IgD-negative memory B cell (primary cell): ENCODE measurements around the gene FAM89A. TPM values are rescaled to one million over a fixed set of nuclear protein-coding genes. Genes with fewer than 3 reads are reported as not detected.
A peak's percentile ranks its signal among the peaks of the same experiment; 100 is the strongest.
"Not testable (repeated sequence)": the region's sequence is repeated elsewhere in the genome, so short reads cannot be mapped to it uniquely, and the experiment has no call there.

Source experiments
- H3K27ac Mint-ChIP-seq, 3 donors: one replicate each; pipeline ENCODE4 v1.8.0; 2020 to 2022; ENCODE audit warnings: mild to moderate bottlenecking in 3 of 3, mixed read lengths in 3 of 3, moderate library complexity in 1 of 3
- H3K27me3 Mint-ChIP-seq: one replicate; pipeline ENCODE4 v1.8.0; 2021; ENCODE audit warnings: mixed read lengths
- H3K36me3 Mint-ChIP-seq: one replicate; pipeline ENCODE4 v1.8.0; 2020; ENCODE audit warnings: mild to moderate bottlenecking, mixed read lengths
- H3K4me1 Mint-ChIP-seq, 3 donors: one replicate each; pipeline ENCODE4 v1.8.0; 2020 to 2022; ENCODE audit warnings: mixed read lengths in 3 of 3, mild to moderate bottlenecking in 1 of 3
- H3K4me3 Mint-ChIP-seq, 4 donors: one replicate each; pipeline ENCODE4 v1.8.0; 2020 to 2022; ENCODE audit warnings: mild to moderate bottlenecking in 4 of 4, mixed read lengths in 4 of 4, moderate library complexity in 3 of 4
- H3K9me3 Mint-ChIP-seq, 3 donors: one replicate each; pipeline ENCODE4 v1.8.0; 2020 to 2021; ENCODE audit warnings: mixed read lengths in 3 of 3, mild to moderate bottlenecking in 1 of 3
- polyA plus RNA-seq: library from polyadenylated mRNA; unstranded; fragments of 300-500 nt; fragmentation: Illumina TruSeq; gene quantifications from one replicate; pipeline ENCODE4 v1.2.3, GENCODE V29; 2021

Gene FAM89A
- polyA plus RNA-seq, 1 donor from 2014 or later, result 6.9 TPM

- Mint-ChIP-seq H3K9me3 (no peaks in the 10 kb centered on the region), H3K4me3 (no peak overlapping the region), H3K27ac (no peak overlapping the region), H3K4me1 (peaks cover 0 to 2% (median 0%) of the 10 kb centered on the region in 3 donors), H3K27me3 (no peaks in the 10 kb centered on the region), H3K36me3 (peaks cover 6% of the 10 kb centered on the region)
These were observed 10.2 kb downstream of the FAM89A start for GRCh38 chr1:231029841-231030240.

- not testable (repeated sequence) for H3K4me3 Mint-ChIP-seq, H3K4me1 Mint-ChIP-seq, H3K27ac Mint-ChIP-seq, H3K9me3 Mint-ChIP-seq, H3K27me3 Mint-ChIP-seq, H3K36me3 Mint-ChIP-seq
These were observed 10.8 kb downstream of the FAM89A start for GRCh38 chr1:231029247-231029646.

- Mint-ChIP-seq H3K27ac (no peak overlapping the region), H3K9me3 (no peaks in the 10 kb centered on the region), H3K27me3 (no peaks in the 10 kb centered on the region), H3K4me3 (no peak overlapping the region), H3K36me3 (peaks cover 6% of the 10 kb centered on the region), H3K4me1 (peaks cover 0 to 2% (median 0%) of the 10 kb centered on the region in 3 donors)
These were observed 11.4 kb downstream of the FAM89A start for GRCh38 chr1:231028682-231029081.

GRCh38 chr1:231027971-231028370, 12.1 kb downstream of the FAM89A start:
- no peak overlapping the region for H3K27ac Mint-ChIP-seq
- H3K4me3 Mint-ChIP-seq, result no peak overlapping the region
- H3K36me3 Mint-ChIP-seq, result peaks cover 6% of the 10 kb centered on the region
- H3K4me1 Mint-ChIP-seq, result peaks cover 0 to 2% (median 0%) of the 10 kb centered on the region in 3 donors
- H3K9me3 Mint-ChIP-seq, result no peaks in the 10 kb centered on the region
- no peaks in the 10 kb centered on the region for H3K27me3 Mint-ChIP-seq

DNA sequence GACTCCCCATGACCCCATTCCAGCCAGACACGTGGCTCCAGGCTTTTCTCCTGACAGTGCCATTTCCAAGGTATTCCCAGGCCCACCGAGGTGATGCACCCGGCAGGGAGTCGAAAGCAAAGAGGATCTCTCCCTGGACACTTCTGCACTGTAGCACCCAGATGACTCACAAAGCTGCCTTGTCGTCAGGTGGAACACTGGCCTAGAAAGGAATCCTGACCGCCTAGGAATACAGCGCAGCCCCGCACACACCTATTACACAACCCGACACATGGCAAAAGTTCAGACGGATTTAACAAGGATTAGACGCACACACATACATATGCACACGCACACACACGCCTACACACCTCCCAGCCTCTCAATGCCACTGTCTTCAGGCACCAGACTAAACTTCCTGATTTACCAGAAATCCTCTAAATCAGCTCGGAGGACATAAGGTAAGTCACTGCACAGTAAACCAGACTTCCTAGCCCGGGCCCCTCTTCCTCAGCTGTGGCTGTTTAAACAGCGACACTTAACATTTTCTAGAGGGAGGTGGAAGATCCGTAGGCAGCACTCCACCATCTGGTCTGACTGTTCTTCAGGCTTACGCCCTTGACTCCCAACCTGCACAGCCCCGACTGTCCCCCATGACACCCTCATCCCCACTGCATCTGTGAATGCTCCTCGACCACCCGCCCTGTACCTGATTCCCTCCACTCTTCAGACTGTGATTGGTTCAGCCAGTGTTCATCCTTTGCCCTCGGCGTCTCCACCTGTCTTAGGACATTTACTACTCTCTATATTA, 12.7 kb downstream of the FAM89A start:
- Mint-ChIP-seq H3K36me3 (peaks cover 6% of the 10 kb centered on the region), H3K27ac (no peak overlapping the region), H3K27me3 (no peaks in the 10 kb centered on the region), H3K9me3 (no peaks in the 10 kb centered on the region), H3K4me3 (no peak overlapping the region), H3K4me1 (peaks cover 0 to 2% (median 0%) of the 10 kb centered on the region in 3 donors)

GRCh38 chr1:231026576-231026975, 13.5 kb downstream of the FAM89A start:
- no peaks in the 10 kb centered on the region for H3K9me3 Mint-ChIP-seq
- H3K27ac Mint-ChIP-seq, result no peak overlapping the region
- peaks cover 0 to 2% (median 0%) of the 10 kb centered on the region in 3 donors for H3K4me1 Mint-ChIP-seq
- peaks cover 6% of the 10 kb centered on the region for H3K36me3 Mint-ChIP-seq
- no peaks in the 10 kb centered on the region for H3K27me3 Mint-ChIP-seq
- H3K4me3 Mint-ChIP-seq, result no peak overlapping the region

GRCh38 chr1:231023150-231023549, 16.9 kb downstream of the FAM89A start:
- Mint-ChIP-seq H3K36me3 (no peaks in the 10 kb centered on the region), H3K27ac (no peak overlapping the region), H3K4me3 (no peak overlapping the region)

DNA sequence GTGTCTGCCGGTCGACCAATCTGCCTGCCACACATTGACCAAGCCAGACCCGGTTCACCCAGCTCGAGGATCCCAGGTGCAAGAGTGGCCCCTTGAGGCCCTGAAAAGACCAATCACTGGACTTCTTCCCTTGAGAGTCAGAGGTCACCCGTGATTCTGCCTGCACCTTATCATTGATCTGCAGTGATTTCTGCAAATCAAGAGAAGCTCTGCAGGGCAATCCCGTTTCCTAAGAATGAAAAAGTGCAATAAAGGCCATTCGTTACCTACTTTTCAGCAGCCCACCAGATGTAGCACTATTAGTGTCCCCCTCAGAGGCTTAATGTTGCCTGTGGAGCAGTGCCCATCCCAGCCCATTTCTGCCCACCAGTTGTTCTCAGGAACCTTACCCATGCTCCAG, 17.5 kb downstream of the FAM89A start:
- H3K27me3 Mint-ChIP-seq, H3K27ac Mint-ChIP-seq, H3K4me1 Mint-ChIP-seq, H3K9me3 Mint-ChIP-seq, H3K36me3 Mint-ChIP-seq, H3K4me3 Mint-ChIP-seq: not testable (repeated sequence)

More at GRCh38 chr1:231023150-231023549, 16.9 kb downstream of the FAM89A start:
- Mint-ChIP-seq H3K9me3 (no peaks in the 10 kb centered on the region), H3K4me1 (no peaks in the 10 kb centered on the region), H3K27me3 (no peaks in the 10 kb centered on the region)

GRCh38 chr1:231021540-231022031, 18.5 kb downstream of the FAM89A start:
- no peaks in the 10 kb centered on the region for H3K36me3 Mint-ChIP-seq
- no peaks in the 10 kb centered on the region for H3K27me3 Mint-ChIP-seq
- H3K4me3 Mint-ChIP-seq, result no peak overlapping the region
- no peaks in the 10 kb centered on the region for H3K9me3 Mint-ChIP-seq
- H3K4me1 Mint-ChIP-seq, result no peaks in the 10 kb centered on the region
- no peak overlapping the region for H3K27ac Mint-ChIP-seq

- H3K4me3 Mint-ChIP-seq, result peak overlapping the region in 1 of 4 donors; percentile 57
These were observed 19.2 kb downstream of the FAM89A start for GRCh38 chr1:231020816-231021215.

GRCh38 chr1:231020139-231020601, 19.9 kb downstream of the FAM89A start:
- H3K4me3 Mint-ChIP-seq, result peak overlapping the region in 2 of 4 donors; percentile 21 to 77
- H3K27me3 Mint-ChIP-seq, result no peaks in the 10 kb centered on the region
- H3K9me3 Mint-ChIP-seq, result no peaks in the 10 kb centered on the region
- no peaks in the 10 kb centered on the region for H3K36me3 Mint-ChIP-seq
- no peaks in the 10 kb centered on the region for H3K4me1 Mint-ChIP-seq
- peak overlapping the region in 1 of 3 donors; percentile 53 for H3K27ac Mint-ChIP-seq

More at GRCh38 chr1:231020816-231021215, 19.2 kb downstream of the FAM89A start:
- Mint-ChIP-seq H3K27ac (peak overlapping the region in 1 of 3 donors; percentile 53), H3K36me3 (no peaks in the 10 kb centered on the region), H3K4me1 (no peaks in the 10 kb centered on the region), H3K9me3 (no peaks in the 10 kb centered on the region), H3K27me3 (no peaks in the 10 kb centered on the region)

- Mint-ChIP-seq H3K9me3 (no peaks in the 10 kb centered on the region), H3K4me1 (no peaks in the 10 kb centered on the region), H3K4me3 (peak overlapping the region in 1 of 4 donors; percentile 21), H3K27ac (peak overlapping the region in 1 of 3 donors; percentile 53), H3K36me3 (no peaks in the 10 kb centered on the region), H3K27me3 (no peaks in the 10 kb centered on the region)
These were observed 20.3 kb downstream of the FAM89A start for GRCh38 chr1:231019711-231020110.

GRCh38 chr1:231016966-231017365, 23.1 kb downstream of the FAM89A start:
- no peaks in the 10 kb centered on the region for H3K36me3 Mint-ChIP-seq
- no peaks in the 10 kb centered on the region for H3K27me3 Mint-ChIP-seq
- peak overlapping the region in 1 of 3 donors; percentile 6 for H3K27ac Mint-ChIP-seq
- no peaks in the 10 kb centered on the region for H3K4me1 Mint-ChIP-seq
- H3K4me3 Mint-ChIP-seq, result no peak overlapping the region
- H3K9me3 Mint-ChIP-seq, result no peaks in the 10 kb centered on the region

- H3K9me3 Mint-ChIP-seq, result no peaks in the 10 kb centered on the region
- H3K4me3 Mint-ChIP-seq, result no peak overlapping the region
- H3K27me3 Mint-ChIP-seq, result no peaks in the 10 kb centered on the region
- H3K27ac Mint-ChIP-seq, result no peak overlapping the region
- no peaks in the 10 kb centered on the region for H3K36me3 Mint-ChIP-seq
- H3K4me1 Mint-ChIP-seq, result no peaks in the 10 kb centered on the region
These were observed 23.8 kb downstream of the FAM89A start for GRCh38 chr1:231016234-231016633.

DNA sequence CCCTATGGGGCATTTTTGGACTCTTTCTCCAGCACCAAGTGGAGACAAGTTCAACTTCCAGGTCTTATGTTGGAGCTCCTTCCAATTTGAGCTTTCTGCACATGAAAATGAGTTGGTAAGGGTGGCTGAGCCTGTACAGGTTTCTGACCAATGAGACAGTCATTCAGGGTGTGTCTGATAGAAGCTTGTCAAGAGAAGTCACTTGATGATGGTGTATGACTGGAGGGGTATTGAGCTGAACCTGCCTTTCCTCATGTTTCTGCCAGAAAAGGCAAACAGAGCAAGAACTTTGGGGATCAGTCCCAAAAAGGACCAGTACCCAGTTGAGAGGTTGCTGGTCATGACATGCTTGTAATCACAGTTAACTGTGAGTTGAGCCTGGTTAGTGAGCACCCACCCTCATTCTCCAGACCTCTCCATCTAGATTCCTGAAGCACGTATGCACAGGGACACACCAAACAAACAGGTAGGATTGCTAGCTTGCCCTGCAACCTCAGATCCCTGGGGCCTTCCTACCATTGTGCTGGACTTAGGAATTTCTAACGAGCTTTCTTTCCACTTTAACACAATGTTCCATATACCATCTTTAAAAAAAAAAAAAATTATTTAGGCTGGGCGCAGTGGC, 26.6 kb downstream of the FAM89A start:
- no peak overlapping the region for H3K4me3 Mint-ChIP-seq
- no peak overlapping the region for H3K27ac Mint-ChIP-seq
- no peaks in the 10 kb centered on the region for H3K36me3 Mint-ChIP-seq
- no peaks in the 10 kb centered on the region for H3K4me1 Mint-ChIP-seq
- no peaks in the 10 kb centered on the region for H3K9me3 Mint-ChIP-seq
- H3K27me3 Mint-ChIP-seq, result no peaks in the 10 kb centered on the region
